OCI-LY3 (cell line): Measurements from ENCODE around the gene DNAJB14.

ENCODE experiments used
- H2AFZ ChIP-seq: fragments of 200-600, 300-600 bp; shearing (Covaris generic); 2 replicates; pipeline ENCODE4 v1.6.0; 2014; ENCODE audit warnings: antibody characterized with exemption, low read depth, low read length
- H3K27ac ChIP-seq: fragments of 200-600, 300-600 bp; sonication (generic); 2 replicates; pipeline ENCODE4 v1.5.1; 2014; ENCODE audit warnings: mild to moderate bottlenecking, low read length, moderate library complexity, mixed read lengths
- H3K27me3 ChIP-seq: fragments of 200-600, 300-600 bp; sonication (generic); 2 replicates; pipeline ENCODE4 v1.6.1; 2014; ENCODE audit warnings: low read depth, low read length, mixed read lengths
- H3K36me3 ChIP-seq: fragments of 200-600, 300-600 bp; sonication (generic); replicated peaks from 2 replicates; pipeline ENCODE3; 2014; ENCODE audit warnings: low read depth, low read length, mixed read lengths
- H3K4me1 ChIP-seq: fragments of 300-600, 200-600 bp; sonication (generic); 2 replicates; pipeline ENCODE4 v1.6.1; 2014; ENCODE audit warnings: low read length, mixed read lengths
- H3K4me2 ChIP-seq: fragments of 200-600, 300-600 bp; sonication (generic); 2 replicates; pipeline ENCODE4 v1.6.1; 2014; ENCODE audit warnings: low read length, mixed read lengths
- H3K4me3 ChIP-seq: fragments of 300-600, 200-600 bp; sonication (generic); 2 replicates; pipeline ENCODE4 v1.5.1; 2014; ENCODE audit warnings: antibody characterized with exemption, mild to moderate bottlenecking, low read length, moderate library complexity
- H3K79me2 ChIP-seq: fragments of 300-600, 200-600 bp; shearing (Covaris generic); 2 replicates; pipeline ENCODE4 v1.6.1; 2014; ENCODE audit warnings: mild to moderate bottlenecking, low read length, mixed read lengths
- H3K9ac ChIP-seq: fragments of 300-600, 200-600 bp; shearing (Covaris generic); 2 replicates; pipeline ENCODE4 v1.6.0; 2014; ENCODE audit warnings: mild to moderate bottlenecking, low read length, moderate library complexity
- H3K9me3 ChIP-seq: fragments of 200-600, 300-600 bp; shearing (Covaris generic); 2 replicates; pipeline ENCODE4 v1.6.1; 2014; ENCODE audit warnings: low read length, mixed read lengths; ENCODE audit not compliant: insufficient read depth
- H4K20me1 ChIP-seq: fragments of 200-600, 300-600 bp; sonication (generic); 2 replicates; pipeline ENCODE4 v1.6.1; 2016; ENCODE audit warnings: low read length, mixed read lengths; ENCODE audit not compliant: insufficient read depth
- CTCF ChIP-seq: fragments of 200-600, 300-600 bp; sonication (generic); IDR thresholded peaks from 2 replicates; pipeline ENCODE4 v1.5.1; 2014; ENCODE audit warnings: antibody characterized with exemption, low read length, low read depth
- EZH2phosphoT487 ChIP-seq: fragments of 200-600 bp; shearing (Covaris generic); IDR thresholded peaks from 2 replicates; pipeline ENCODE4 v1.6.1; 2018; ENCODE audit warnings: antibody characterized with exemption, mixed run types, low read depth

The DNAJB14 gene

GRCh38 chr4:99966692-99967091 lies 20.3 kb upstream of the DNAJB14 start:
- Histone ChIP-seq H3K36me3 (no peaks in the 10 kb centered on the region), H2AFZ (no peak overlapping the region), H3K9ac (no peak overlapping the region), H3K4me2 (no peak overlapping the region), H3K27ac (no peak overlapping the region), H3K27me3 (no peaks in the 10 kb centered on the region), H4K20me1 (no peaks in the 10 kb centered on the region), H3K9me3 (no peaks in the 10 kb centered on the region), H3K4me1 (peaks cover 2% of the 10 kb centered on the region; the same call in 1 of the 2 replicates), H3K79me2 (no peaks in the 10 kb centered on the region), H3K4me3 (no peak overlapping the region)
- TF ChIP-seq CTCF (no peak), EZH2phosphoT487 (no peak)

- H3K36me3 ChIP-seq, result no peaks in the 10 kb centered on the region
- no peaks in the 10 kb centered on the region for H4K20me1 ChIP-seq
- no peak overlapping the region for H3K4me2 ChIP-seq
- no peaks in the 10 kb centered on the region for H3K9me3 ChIP-seq
- no peak overlapping the region for H3K9ac ChIP-seq
- H2AFZ ChIP-seq, result no peak overlapping the region
- H3K27me3 ChIP-seq, result no peaks in the 10 kb centered on the region
- no peak for TF ChIP-seq EZH2phosphoT487
- TF ChIP-seq CTCF, result no peak
- no peak overlapping the region for H3K4me3 ChIP-seq
- no peak overlapping the region for H3K27ac ChIP-seq
- no peaks in the 10 kb centered on the region for H3K79me2 ChIP-seq
- peaks cover 2% of the 10 kb centered on the region; the same call in 1 of the 2 replicates for H3K4me1 ChIP-seq
Measured at GRCh38 chr4:99965674-99966350, 19.4 kb upstream of the DNAJB14 start.

- Histone ChIP-seq H2AFZ (no peak overlapping the region), H3K9ac (no peak overlapping the region), H3K36me3 (no peaks in the 10 kb centered on the region), H3K27me3 (no peaks in the 10 kb centered on the region), H3K4me3 (no peak overlapping the region), H3K27ac (no peak overlapping the region), H4K20me1 (no peaks in the 10 kb centered on the region), H3K79me2 (no peaks in the 10 kb centered on the region), H3K4me1 (peaks cover 2% of the 10 kb centered on the region; the same call in 1 of the 2 replicates), H3K9me3 (no peaks in the 10 kb centered on the region), H3K4me2 (no peak overlapping the region)
- TF ChIP-seq CTCF, result no peak
- no peak for TF ChIP-seq EZH2phosphoT487
Measured at GRCh38 chr4:99965173-99965572, 18.8 kb upstream of the DNAJB14 start.

GRCh38 chr4:99961711-99962110 lies 15.3 kb upstream of the DNAJB14 start:
- Histone ChIP-seq H3K4me2 (no peak overlapping the region), H3K4me3 (no peak overlapping the region), H2AFZ (no peak overlapping the region), H3K9ac (no peak overlapping the region), H3K27me3 (no peaks in the 10 kb centered on the region), H3K36me3 (no peaks in the 10 kb centered on the region), H3K9me3 (no peaks in the 10 kb centered on the region), H4K20me1 (no peaks in the 10 kb centered on the region), H3K79me2 (no peaks in the 10 kb centered on the region), H3K4me1 (no peaks in the 10 kb centered on the region), H3K27ac (no peak overlapping the region)
- TF ChIP-seq EZH2phosphoT487 (no peak), CTCF (no peak)
